Spleen (tissue), 7 donors: ENCODE measurements around the gene CCNL2.

Experiments used
- POLR2A ChIP-seq, 3 donors: fragments of 450-650 bp; IDR thresholded peaks; one replicate each; pipeline ENCODE4 v1.5.1; 2017; ENCODE audit warnings: antibody characterized with exemption in 3 of 3, mild to moderate bottlenecking in 1 of 3
- POLR2AphosphoS5 ChIP-seq, 3 donors: sonication (generic); formaldehyde crosslinking; IDR thresholded peaks; one replicate each; pipeline ENCODE4 v1.5.1; 2017; ENCODE audit warnings: antibody characterized with exemption in 3 of 3
- TF ChIP-seq, protein P1 (sequence below), 11 experiments: fragments of 200-600 bp in 7 of 11; fragments of 450-650 bp in 4 of 11; sonication (generic) in 4 of 11; IDR thresholded peaks in 8 of 11; conservative IDR thresholded peaks in 3 of 11; 1 replicate in 7 of 11; 2 replicates in 4 of 11; pipeline versions ENCODE4 v1.4.0 to v1.8.0; 2016 to 2021; ENCODE audit warnings: antibody characterized with exemption in 11 of 11, inconsistent platforms in 4 of 11, mild to moderate bottlenecking in 1 of 11
- donor health status: DM: no; HTN: no; CAD: no; lungs with moderate emphysema.
- donor health status: DM: no; HTN: no; CAD: no.
- donor health status: DM: no; HTN: no; CAD: no.

GRCh38 chr1:1411626-1412025, 12.5 kb upstream of the CCNL2 start:
- TF ChIP-seq, protein P1, sequence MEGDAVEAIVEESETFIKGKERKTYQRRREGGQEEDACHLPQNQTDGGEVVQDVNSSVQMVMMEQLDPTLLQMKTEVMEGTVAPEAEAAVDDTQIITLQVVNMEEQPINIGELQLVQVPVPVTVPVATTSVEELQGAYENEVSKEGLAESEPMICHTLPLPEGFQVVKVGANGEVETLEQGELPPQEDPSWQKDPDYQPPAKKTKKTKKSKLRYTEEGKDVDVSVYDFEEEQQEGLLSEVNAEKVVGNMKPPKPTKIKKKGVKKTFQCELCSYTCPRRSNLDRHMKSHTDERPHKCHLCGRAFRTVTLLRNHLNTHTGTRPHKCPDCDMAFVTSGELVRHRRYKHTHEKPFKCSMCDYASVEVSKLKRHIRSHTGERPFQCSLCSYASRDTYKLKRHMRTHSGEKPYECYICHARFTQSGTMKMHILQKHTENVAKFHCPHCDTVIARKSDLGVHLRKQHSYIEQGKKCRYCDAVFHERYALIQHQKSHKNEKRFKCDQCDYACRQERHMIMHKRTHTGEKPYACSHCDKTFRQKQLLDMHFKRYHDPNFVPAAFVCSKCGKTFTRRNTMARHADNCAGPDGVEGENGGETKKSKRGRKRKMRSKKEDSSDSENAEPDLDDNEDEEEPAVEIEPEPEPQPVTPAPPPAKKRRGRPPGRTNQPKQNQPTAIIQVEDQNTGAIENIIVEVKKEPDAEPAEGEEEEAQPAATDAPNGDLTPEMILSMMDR (IDR thresholded peaks at IDR 0.05 in 8 of 11, conservative IDR thresholded peaks at IDR 0.05 in 3 of 11) = no peak
- TF ChIP-seq POLR2A (IDR thresholded peaks at IDR 0.05) = no peak
- no peak for TF ChIP-seq POLR2AphosphoS5 (IDR thresholded peaks at IDR 0.05)
